ENCODE results near the gene CHRNB1. TPM values are rescaled to one million over a fixed set of nuclear protein-coding genes. Genes with fewer than 3 reads are reported as not detected.

CHRNB1 gene
- polyA plus RNA-seq, 4 donors = 10.1 to 11.7 (median 11.3) TPM

DNA sequence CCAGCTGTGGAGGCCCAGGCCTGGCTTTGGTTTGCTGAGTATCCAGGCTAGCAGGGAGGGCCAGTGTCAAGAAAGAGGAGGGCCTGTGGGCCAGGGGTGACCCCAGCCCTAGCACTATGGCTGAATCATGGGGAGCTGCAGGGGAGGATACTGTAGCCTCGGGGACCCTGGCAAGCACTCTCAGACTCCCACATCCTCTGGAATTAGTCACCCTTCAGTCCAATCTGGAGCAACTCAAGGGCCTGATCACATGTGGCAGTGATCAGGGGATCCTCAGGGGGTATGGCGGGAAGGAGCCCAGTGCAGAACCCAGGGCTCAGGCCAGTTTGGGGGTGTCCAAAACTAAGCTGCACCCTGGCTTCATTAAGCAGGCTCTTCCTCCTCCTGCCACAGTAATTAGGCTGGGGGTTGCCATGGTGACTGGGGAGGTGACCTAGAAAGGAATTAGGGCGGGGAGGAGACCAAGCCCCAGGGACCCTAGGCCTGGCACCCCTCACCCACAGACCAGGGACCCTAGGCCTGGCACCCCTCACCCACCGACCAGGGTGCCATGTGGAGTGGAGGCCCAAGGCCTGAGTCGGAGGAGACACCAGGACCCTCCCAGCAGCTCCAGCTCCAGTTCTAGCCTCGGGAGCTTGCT lies 31.4 kb upstream of the CHRNB1 start:
- no peak for DNase-seq (ENCODE audit: low read depth in 4 of 4, low spot score in 3 of 4)

DNA sequence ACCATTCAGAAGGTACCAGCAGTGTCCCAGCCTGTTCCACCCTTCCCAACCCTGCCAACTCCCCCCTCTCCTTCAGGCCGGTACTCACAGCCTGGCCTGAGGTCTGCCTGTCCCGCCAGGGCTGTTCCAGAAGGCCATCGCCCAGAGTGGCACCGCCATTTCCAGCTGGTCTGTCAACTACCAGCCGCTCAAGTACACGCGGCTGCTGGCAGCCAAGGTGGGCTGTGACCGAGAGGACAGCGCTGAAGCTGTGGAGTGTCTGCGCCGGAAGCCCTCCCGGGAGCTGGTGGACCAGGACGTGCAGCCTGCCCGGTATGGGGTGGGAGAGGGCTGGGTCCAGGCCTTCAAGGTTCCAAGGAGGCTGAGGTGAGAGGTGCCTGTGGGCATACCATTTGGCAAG lies 30.0 kb upstream of the CHRNB1 start:
- DNase-seq (ENCODE audit: low read depth in 4 of 4, low spot score in 3 of 4) = no peak

DNA sequence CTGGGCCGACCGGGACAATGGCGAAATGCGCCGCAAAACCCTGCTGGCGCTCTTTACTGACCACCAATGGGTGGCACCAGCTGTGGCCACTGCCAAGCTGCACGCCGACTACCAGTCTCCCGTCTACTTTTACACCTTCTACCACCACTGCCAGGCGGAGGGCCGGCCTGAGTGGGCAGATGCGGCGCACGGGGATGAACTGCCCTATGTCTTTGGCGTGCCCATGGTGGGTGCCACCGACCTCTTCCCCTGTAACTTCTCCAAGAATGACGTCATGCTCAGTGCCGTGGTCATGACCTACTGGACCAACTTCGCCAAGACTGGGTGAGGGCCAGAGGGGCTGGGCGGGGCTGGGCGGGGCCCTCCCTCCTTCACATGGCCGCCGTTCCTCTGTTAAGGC lies 29.1 kb upstream of the CHRNB1 start:
- DNase-seq (ENCODE audit: low read depth in 4 of 4, low spot score in 3 of 4) = no peak

DNA sequence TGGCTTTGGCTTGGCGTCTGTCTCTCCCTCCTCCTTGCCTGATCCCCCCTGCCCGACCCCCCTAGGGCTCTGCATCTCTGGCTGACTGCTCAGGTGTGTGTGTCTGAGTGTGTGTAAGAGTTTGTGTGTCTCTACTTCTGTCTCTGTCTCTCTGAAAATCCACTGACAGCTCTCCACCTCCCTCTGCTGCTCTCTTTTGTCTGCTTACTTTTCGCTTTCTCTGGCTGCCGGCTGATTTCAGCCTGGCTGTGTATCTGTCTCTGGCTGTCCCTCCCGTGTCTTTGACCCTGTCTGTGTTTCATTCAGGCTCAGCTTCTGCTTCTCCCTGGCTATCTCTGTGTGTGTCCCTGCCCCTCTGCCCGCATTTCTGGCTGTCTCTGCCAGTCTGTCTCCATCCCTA lies 28.5 kb upstream of the CHRNB1 start:
- DNase-seq (ENCODE audit: low read depth in 4 of 4, low spot score in 3 of 4) = no peak

DNA sequence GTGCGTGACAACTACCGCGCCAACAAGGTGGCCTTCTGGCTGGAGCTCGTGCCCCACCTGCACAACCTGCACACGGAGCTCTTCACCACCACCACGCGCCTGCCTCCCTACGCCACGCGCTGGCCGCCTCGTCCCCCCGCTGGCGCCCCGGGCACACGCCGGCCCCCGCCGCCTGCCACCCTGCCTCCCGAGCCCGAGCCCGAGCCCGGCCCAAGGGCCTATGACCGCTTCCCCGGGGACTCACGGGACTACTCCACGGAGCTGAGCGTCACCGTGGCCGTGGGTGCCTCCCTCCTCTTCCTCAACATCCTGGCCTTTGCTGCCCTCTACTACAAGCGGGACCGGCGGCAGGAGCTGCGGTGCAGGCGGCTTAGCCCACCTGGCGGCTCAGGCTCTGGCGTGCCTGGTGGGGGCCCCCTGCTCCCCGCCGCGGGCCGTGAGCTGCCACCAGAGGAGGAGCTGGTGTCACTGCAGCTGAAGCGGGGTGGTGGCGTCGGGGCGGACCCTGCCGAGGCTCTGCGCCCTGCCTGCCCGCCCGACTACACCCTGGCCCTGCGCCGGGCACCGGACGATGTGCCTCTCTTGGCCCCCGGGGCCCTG lies 27.7 kb upstream of the CHRNB1 start:
- DNase-seq (ENCODE audit: low read depth in 4 of 4, low spot score in 3 of 4) = no peak

DNA sequence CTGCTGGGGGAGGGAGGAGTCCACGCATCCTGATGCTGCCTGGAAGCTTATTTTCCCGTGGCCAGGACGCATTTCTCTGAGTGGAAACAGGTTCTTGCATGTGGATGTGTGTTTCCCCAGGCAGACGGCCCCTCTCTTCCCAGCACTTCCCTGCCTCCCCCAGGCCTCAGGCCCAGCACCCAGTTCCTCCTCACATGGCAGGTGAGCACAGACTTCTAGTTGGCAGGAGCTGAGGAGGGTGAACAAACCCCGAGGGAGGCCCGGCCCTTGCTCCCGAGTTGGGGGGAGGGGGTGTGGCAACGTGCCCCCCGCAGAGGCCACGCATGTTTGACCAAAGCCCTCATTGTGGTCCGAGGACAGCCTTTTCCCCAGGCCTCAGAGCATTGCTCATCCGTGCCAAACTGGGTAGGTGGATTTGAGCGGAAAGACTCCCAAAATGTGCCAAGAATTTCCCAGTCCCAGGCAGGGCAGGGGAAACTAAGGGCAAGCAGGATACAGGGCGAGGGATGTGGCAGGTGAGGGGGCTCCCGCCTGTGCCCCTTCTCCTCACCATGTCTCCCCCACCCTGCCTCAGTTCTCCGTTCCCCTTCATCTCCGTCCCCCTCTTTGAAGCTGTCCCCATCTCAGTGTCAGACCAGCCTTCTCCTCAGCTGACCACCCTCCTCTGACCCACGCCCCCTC lies 26.2 kb upstream of the CHRNB1 start:
- no peak for DNase-seq (ENCODE audit: low read depth in 4 of 4, low spot score in 3 of 4)

DNA sequence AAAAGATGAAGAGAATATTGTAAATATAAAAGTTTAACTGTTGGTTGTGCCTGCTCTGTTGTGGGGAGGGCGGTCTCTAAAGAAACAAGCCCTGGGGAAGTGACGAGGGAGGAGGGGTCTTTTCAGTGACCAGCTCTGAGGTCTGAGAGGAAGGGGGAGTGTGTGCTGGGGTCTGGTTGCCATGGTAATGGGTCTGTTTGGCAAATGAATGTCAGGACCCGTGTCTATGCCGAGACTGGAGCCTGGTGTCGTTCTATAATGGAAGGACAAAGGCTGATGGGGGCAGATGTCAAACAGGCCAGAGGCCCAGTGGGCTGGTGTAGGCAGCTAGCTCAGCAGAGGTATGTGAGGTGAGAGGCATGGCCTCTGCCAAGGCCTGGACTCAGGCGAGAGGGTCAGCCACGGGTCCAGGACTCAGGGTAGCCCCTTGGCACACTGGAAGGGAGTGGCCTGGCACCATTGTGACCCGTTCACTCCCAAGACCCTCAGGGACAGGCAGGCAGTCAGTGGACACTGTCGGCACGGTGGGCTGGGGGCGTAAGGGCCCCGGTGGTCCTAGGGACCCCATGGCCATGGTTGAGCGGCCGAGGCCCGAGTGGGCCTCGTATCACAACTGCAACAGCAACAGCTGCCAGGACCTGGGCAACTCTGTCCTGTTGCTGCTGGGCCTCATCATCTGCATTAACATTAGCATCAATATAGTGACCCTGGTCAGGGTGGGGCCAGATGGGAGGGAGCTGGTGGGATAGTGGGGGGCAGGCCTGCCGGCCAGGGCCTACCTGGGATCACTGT lies 24.8 kb upstream of the CHRNB1 start, which contains the start of gene SPEM1:
Gene SPEM1, plus strand, starts transcription at position 506 of the 792 bp plus-strand sequence. Its CDS starts 61 bp downstream, at position 567.
- peak in 1 of 4 donors; percentile 47 for DNase-seq (ENCODE audit: low read depth in 4 of 4, low spot score in 3 of 4)

DNA sequence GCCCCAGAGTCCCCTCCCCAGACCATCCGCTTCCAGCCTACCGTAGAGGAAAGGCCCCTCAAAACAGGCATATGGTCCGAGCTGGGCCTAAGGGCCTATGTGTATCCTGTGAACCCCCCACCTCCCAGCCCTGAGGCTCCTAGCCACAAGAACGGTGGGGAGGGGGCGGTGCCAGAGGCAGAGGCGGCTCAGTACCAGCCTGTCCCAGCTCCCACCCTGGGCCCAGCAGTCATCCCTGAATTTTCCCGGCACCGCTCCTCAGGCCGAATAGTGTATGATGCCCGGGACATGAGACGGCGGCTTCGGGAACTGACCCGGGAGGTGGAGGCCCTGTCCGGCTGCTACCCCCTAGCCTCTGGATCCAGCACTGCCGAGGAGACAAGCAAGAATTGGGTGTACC lies 23.7 kb upstream of the CHRNB1 start:
- no peak for DNase-seq (ENCODE audit: low read depth in 4 of 4, low spot score in 3 of 4)

DNA sequence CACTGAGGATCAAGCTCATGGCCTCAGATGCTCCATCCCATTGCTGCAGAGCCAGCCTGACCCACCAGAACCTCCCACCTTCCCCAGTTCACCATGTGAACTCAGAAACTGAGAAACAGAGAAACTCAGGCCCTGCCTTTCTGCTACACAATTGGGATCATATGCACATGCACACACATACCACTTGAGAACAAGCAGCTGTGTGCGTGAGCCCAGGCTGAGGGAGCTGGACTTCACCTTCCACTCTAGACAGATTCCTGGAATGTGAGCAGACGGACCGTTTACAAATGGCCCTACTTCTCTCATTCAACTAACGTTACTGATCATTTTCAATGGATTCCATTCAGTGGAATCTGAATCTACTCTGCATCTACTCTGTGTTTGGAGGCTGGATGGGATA lies 21.2 kb upstream of the CHRNB1 start:
- DNase-seq (ENCODE audit: low read depth in 4 of 4, low spot score in 3 of 4) = no peak

DNA sequence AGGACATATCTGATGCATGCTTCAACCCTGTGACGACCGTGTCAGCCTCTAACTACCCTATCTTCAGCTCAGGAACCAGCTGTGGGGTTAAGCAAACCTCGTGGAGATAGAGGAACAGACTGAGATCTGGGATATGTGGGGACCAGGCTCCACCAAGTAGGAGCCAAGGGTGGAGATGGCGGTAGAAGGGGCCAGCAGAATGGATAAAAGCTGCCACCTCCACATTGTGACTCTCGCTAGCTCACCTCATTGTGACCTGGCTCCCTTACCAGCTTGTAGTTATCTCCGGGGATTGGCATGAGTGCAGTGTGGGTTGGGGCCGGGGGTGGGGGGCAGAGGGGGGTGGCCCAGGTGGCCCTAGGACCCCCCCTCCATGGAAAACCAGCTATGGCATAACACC lies 19.5 kb upstream of the CHRNB1 start, which contains the start of gene SPEM2:
Gene SPEM2, plus strand, starts transcription at position 301 of the 400 bp plus-strand sequence. Its CDS starts 73 bp downstream, at position 374.
- DNase-seq (ENCODE audit: low read depth in 4 of 4, low spot score in 3 of 4) = no peak

DNA sequence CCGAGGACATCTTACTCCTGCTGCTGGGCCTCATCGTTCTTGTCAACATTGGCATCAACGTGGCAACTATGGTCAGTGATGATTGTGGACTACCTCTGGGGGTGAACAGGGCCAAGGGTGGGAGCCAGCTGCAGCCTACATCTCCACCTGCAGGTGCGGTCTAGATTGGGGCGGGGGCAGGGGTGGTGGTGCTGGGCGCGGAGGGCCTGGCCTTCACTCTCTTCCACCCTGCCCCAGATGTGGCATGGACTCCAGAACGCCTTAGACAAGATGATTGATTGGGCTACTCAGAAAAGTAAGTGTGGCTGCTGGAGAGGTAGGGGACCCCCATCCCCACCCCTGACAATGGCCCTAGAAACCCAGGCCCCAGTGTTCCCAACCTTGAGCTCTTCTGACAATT lies 19.1 kb upstream of the CHRNB1 start:
- no peak for DNase-seq (ENCODE audit: low read depth in 4 of 4, low spot score in 3 of 4)

DNA sequence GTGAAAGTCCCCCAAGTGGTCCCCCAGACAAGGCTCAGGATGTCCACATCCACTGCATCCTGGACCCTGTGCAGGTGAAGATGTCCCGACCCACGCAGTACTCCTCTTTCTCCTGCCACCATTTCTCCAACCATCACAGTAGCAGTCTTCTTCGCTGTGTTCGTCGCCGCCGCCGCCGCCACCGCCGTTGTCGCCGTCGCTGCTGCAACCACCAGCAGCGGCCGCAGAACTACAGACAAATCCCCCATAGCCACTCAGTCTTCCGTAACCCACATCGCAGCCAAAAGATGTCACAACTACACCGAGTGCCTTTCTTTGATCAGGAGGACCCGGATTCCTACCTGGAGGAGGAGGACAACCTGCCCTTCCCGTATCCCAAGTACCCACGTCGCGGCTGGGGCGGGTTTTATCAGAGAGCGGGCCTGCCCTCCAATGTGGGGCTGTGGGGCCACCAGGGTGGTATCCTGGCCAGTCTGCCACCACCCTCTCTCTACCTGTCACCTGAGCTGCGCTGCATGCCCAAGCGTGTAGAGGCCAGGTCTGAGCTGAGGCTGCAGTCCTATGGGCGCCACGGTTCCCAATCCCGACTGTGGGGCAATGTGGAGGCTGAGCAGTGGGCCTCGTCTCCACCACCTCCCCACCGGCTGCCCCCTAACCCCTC lies 18.5 kb upstream of the CHRNB1 start:
- no peak for DNase-seq (ENCODE audit: low read depth in 4 of 4, low spot score in 3 of 4)

DNA sequence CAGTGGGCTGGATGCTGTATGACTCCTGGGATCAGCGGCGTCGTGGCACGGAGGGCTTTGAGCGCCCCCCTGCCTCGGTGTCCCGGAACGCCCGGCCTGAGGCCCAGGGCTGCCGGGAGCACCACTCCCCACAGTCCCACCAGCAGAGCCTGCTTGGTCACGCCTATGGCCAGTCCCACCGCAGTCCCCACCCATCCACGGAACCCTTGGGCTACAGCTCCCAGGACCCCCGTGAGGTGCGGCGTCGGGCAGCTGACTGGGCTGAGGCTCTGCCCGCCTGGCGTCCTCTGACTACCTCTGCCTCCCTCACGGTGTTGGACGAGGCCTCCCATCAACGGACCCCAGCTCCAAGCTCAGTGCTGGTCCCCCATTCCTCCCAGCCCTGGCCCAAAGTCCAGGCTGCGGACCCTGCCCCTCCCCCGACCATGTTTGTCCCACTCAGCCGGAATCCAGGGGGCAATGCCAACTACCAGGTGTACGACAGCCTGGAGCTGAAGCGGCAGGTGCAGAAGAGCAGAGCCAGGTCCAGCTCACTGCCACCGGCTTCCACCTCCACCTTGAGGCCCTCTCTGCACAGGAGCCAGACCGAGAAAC lies 17.9 kb upstream of the CHRNB1 start:
- DNase-seq (ENCODE audit: low read depth in 4 of 4, low spot score in 3 of 4) = no peak

DNA sequence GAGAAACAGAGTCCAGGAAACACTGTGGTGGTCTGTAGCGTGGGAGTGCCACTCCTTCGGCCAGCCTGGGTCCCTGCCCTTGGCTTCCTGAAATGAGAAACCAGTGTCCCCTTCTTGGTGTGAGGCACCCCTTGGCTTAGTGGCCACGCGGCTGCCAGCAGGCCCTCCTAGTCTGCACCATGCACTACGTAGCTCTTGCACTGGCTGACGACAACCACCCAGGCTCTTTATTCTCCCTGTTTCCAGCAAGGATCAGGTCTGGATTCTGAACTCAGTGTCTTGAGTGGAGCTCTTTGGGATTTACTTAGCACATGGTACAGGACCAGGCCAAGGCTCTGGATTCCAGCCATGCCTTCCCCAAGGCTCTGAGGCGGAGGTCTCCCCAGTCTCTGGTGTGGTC lies 17.3 kb upstream of the CHRNB1 start:
- DNase-seq (ENCODE audit: low read depth in 4 of 4, low spot score in 3 of 4) = no peak

DNA sequence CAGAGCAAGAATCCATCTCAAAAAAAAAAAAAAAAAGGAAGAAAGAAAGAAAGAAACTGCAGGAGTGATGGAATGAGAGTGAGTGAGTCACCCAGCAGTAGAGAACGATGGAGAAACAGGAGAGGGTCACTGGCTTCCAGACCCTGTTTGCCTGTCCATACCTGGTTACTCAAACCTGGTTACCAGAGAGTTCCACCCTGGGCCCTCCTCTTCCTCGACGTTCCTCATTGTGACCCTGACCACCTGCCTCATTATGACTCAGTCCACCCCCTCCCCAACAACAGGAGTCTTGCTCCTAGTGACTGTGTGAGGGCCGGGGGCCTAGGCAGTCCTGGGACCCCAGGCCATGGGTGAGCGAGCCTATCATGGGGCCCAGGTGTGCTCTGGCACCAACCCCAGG lies 16.3 kb upstream of the CHRNB1 start, which contains the start of gene SPEM3:
Gene SPEM3, plus strand, starts transcription at position 301 of the 400 bp plus-strand sequence. Its CDS starts 46 bp downstream, at position 347.
- DNase-seq (ENCODE audit: low read depth in 4 of 4, low spot score in 3 of 4) = no peak

DNA sequence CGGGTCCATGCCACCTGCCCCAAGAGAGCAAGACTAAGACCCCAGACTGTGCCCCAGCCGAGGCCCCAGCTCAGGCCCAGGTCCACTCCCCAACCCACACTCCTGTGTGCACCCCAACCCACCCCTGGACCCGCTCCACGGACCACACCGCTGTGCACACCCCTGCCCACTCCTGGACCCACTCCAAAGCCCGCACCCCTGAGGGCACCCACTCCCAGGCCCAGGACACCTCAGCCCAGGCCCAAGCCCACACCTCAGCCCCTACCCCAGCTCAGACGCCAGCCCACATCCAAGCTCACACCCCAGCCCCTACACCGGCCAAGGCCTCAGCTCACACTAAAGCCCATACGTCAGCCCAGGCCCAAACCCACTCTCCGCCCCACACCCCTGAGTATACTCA lies 15.1 kb upstream of the CHRNB1 start:
- DNase-seq (ENCODE audit: low read depth in 4 of 4, low spot score in 3 of 4) = no peak

DNA sequence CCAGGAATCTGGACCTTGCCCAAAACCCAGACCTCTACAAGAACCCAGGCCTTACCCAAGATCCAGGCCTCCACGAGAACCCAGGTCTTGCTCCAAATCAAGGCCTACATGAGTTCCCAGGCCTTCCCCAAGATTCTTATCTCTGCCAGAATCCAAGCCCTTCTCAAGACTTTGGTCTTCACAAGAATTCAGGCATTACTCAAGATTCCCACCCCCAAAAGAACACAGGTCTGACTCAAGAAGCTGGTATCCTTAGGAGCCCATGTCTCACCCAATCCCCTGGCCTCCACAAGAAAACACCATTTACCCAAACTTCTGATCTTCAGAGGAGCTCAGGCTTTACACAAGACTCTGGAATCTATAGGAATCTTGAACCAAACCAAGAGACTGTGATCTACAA lies 13.6 kb upstream of the CHRNB1 start:
- no peak for DNase-seq (ENCODE audit: low read depth in 4 of 4, low spot score in 3 of 4)

DNA sequence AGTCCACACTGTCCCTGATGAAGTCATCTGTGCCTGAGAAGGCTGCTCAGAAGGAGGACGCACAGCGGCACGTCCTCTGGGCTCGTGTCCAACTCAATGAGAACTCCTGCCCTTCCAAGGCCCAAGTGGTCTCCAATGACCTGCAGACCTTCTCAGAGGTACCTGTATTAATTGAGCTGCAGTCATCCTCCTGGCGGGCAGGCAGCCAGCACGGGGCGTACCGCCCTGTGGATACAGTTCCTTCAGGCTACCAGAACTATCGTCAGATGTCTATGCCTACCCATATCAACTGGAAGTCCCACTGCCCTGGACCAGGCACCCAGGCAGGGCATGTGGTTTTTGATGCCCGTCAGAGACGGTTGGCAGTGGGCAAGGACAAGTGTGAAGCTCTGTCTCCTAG lies 12.6 kb upstream of the CHRNB1 start:
- DNase-seq (ENCODE audit: low read depth in 4 of 4, low spot score in 3 of 4) = no peak

DNA sequence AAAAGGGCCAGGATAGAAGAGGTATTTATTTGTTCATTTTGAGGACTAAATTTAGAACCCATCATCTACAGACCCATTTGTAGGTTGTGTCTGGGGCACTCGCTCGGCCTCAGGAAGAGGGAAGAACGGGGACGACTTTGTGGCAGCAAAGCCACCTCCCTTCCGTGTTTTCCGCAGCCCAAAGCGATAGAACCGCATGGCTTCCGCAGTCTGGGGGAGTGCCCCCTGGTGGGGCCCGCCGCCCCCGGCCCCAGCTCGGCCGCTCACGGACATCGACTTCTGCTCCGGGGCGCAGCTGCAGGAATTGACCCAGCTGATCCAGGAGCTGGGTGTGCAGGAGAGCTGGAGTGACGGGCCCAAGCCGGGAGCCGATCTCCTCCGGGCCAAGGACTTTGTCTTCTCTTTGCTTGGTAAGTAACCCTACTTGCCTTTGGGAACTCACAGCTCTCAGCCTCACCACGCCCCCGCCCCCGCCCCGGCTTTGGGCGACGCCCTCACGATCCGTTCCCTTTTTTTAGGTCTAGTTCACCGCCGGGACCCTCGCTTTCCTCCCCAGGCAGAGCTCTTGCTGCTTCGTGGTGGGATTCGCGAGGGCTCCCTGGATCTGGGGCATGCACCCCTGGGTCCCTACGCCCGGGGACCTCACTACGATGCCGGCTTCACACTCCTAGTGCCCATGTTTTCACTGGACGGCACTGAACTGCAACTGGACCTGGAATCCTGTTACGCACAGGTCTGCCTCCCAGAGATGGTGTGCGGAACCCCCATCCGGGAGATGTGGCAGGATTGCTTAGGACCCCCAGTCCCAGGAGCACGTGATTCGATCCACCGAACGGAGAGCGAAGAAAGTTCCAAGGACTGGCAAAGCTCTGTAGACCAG lies 8.9 kb upstream of the CHRNB1 start:
- DNase-seq (ENCODE audit: low read depth in 4 of 4, low spot score in 3 of 4) = no peak
